KOPT-K1 (cell line): ENCODE measurements around the gene FAM9A.
"Not testable (repeated sequence)": the region's sequence is repeated elsewhere in the genome, so short reads cannot be mapped to it uniquely, and the experiment has no call there.

Experiments used
- H3K27ac ChIP-seq: fragments of 200-600 bp; sonication (generic); 2 replicates; pipeline ENCODE4 v1.5.1; 2016; ENCODE audit warnings: antibody characterized with exemption, mild to moderate bottlenecking, low read depth, low read length; ENCODE audit not compliant: poor library complexity, severe bottlenecking
- H3K36me3 ChIP-seq: fragments of 200-600 bp; sonication (generic); 2 replicates; pipeline ENCODE4 v1.5.1; 2017; ENCODE audit warnings: antibody characterized with exemption, mild to moderate bottlenecking, low read length, moderate library complexity; ENCODE audit not compliant: insufficient read depth
- H3K9me3 ChIP-seq: fragments of 200-600 bp; sonication (generic); 2 replicates; pipeline ENCODE4 v1.5.1; 2017; ENCODE audit warnings: antibody characterized with exemption, low read length, mild to moderate bottlenecking; ENCODE audit not compliant: insufficient read depth, poor library complexity, severe bottlenecking

FAM9A gene

GRCh38 chrX:8781921-8782320 is 19.3 kb downstream of the FAM9A start:
- H3K9me3 ChIP-seq, H3K36me3 ChIP-seq, H3K27ac ChIP-seq: not testable (repeated sequence)

- Histone ChIP-seq H3K9me3 (no peaks in the 10 kb centered on the region), H3K27ac (no peak overlapping the region), H3K36me3 (no peaks in the 10 kb centered on the region)
Measured at GRCh38 chrX:8773117-8773516, 28.1 kb downstream of the FAM9A start.

GRCh38 chrX:8760021-8760420 is 41.2 kb downstream of the FAM9A start:
- Histone ChIP-seq H3K9me3 (no peaks in the 10 kb centered on the region), H3K27ac (no peak overlapping the region), H3K36me3 (no peaks in the 10 kb centered on the region)

- H3K36me3 ChIP-seq, H3K27ac ChIP-seq, H3K9me3 ChIP-seq: not testable (repeated sequence)
Measured at GRCh38 chrX:8758706-8759105, 42.5 kb downstream of the FAM9A start.

GRCh38 chrX:8757609-8758389 is 43.4 kb downstream of the FAM9A start:
- not testable (repeated sequence) for H3K9me3 ChIP-seq, H3K36me3 ChIP-seq, H3K27ac ChIP-seq

GRCh38 chrX:8755813-8756212 is 45.4 kb downstream of the FAM9A start:
- Histone ChIP-seq H3K9me3 (no peaks in the 10 kb centered on the region), H3K36me3 (no peaks in the 10 kb centered on the region), H3K27ac (no peak overlapping the region)

GRCh38 chrX:8755116-8755515 is 46.1 kb downstream of the FAM9A start:
- Histone ChIP-seq H3K36me3 (no peaks in the 10 kb centered on the region), H3K27ac (no peak overlapping the region), H3K9me3 (no peaks in the 10 kb centered on the region)

GRCh38 chrX:8749697-8750096 is 51.5 kb downstream of the FAM9A start:
- H3K36me3 ChIP-seq = no peaks in the 10 kb centered on the region
- no peaks in the 10 kb centered on the region for H3K9me3 ChIP-seq

GRCh38 chrX:8748855-8749254 is 52.3 kb downstream of the FAM9A start:
- no peak overlapping the region for H3K27ac ChIP-seq
- no peaks in the 10 kb centered on the region for H3K36me3 ChIP-seq
- H3K9me3 ChIP-seq = no peaks in the 10 kb centered on the region

More at GRCh38 chrX:8749697-8750096, 51.5 kb downstream of the FAM9A start:
- no peak overlapping the region for H3K27ac ChIP-seq

GRCh38 chrX:8743126-8743732 is 58.0 kb downstream of the FAM9A start:
- H3K9me3 ChIP-seq = no peaks in the 10 kb centered on the region
- no peak overlapping the region for H3K27ac ChIP-seq
- no peaks in the 10 kb centered on the region for H3K36me3 ChIP-seq

GRCh38 chrX:8741981-8742380 is 59.2 kb downstream of the FAM9A start:
- no peaks in the 10 kb centered on the region for H3K9me3 ChIP-seq
- H3K27ac ChIP-seq = no peak overlapping the region
- H3K36me3 ChIP-seq = no peaks in the 10 kb centered on the region
